Activated naive CD4-positive, alpha-beta T cell treated with anti-CD3 and anti-CD28 coated beads for 36 hours (primary cell): Measurements from ENCODE around the gene TCFL5. TPM values are rescaled to one million over a fixed set of nuclear protein-coding genes. Genes with fewer than 3 reads are reported as not detected.
A peak's percentile ranks its signal among the peaks of the same experiment; 100 is the strongest.

Experiments
- CTCF ChIA-PET: fragments of 350-600 bp; sonication (Branson Sonifier 250); formaldehyde crosslinking; loops from one replicate; lab custom pipeline; 2021; ENCODE audit warnings: antibody characterized with exemption; lab: Charles Lee
- DNase-seq: peaks from one replicate; pipeline ENCODE4 v3.0.0-alpha.2; 2020
- H3K27ac Mint-ChIP-seq: one replicate; pipeline ENCODE4 v1.8.0; 2021; ENCODE audit warnings: mild to moderate bottlenecking, mixed read lengths
- H3K27me3 Mint-ChIP-seq: one replicate; pipeline ENCODE4 v1.8.0; 2021; ENCODE audit warnings: low read depth, mixed read lengths
- H3K36me3 Mint-ChIP-seq: one replicate; pipeline ENCODE4 v1.8.0; 2021; ENCODE audit warnings: low read depth, mixed read lengths
- H3K4me1 Mint-ChIP-seq: one replicate; pipeline ENCODE4 v1.8.0; 2021; ENCODE audit warnings: low read depth, mixed read lengths
- H3K4me3 Mint-ChIP-seq: one replicate; pipeline ENCODE4 v1.8.0; 2021; ENCODE audit warnings: mild to moderate bottlenecking, moderate library complexity, mixed read lengths
- H3K9me3 Mint-ChIP-seq: one replicate; pipeline ENCODE4 v1.8.0; 2021; ENCODE audit warnings: mixed read lengths
- intact Hi-C: fragments of 100-400 bp; cut with micrococcal nuclease; formaldehyde crosslinking; loops from one replicate; pipeline ENCODE4 v1.15.1; 2023
- total RNA-seq, 2 experiments: library from RNA; stranded (reverse); gene quantifications; one replicate each; pipeline ENCODE4 v1.2.3, GENCODE V29; 2021

TCFL5 gene
- total RNA-seq, 2 experiments from 2014 or later, result 5.4 to 5.5 TPM

DNA sequence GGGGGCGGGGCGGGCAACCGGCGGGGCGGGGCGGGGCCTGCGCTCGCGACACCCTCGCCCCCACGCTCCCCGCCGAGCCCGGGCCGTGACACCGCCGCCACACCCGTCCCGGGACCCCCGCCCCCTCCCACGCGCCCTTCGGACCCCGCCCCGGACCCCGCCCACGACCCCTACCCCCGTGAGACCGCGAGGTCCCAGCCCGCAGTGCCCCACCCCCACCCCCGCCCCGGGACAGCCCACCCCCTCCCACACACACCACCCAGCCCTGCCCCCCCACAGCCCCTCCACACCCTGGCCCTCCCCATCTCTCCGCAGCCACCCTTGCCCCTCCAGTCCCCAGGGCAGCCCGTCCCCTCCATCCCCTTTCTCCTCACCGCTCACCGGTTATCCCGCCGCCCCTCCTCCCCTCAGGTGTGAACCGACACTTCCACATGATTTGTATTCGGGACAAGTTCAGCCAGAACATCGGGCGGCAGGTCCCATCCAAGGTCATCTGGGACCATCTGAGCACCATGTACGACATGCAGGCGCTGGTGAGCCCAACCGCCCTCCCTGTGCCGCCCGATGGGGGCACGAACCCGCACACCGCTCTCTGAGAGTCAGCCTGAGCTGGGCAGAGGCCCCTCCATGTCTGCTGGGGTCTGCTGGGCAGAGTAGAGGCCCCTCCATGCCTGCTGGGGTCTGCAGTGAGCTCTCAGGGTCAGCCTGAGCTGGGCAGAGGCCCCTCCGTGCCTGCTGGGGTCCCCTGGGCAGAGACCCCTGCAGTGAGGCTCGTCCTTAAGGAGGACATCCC is 64.7 kb downstream of the TCFL5 start:
- Mint-ChIP-seq H3K27ac (peak overlapping the region; percentile 70), H3K36me3 (peaks cover 12% of the 10 kb centered on the region), H3K4me3 (peak overlapping the region; percentile 80), H3K4me1 (peaks cover 18% of the 10 kb centered on the region), H3K9me3 (no peaks in the 10 kb centered on the region), H3K27me3 (no peaks in the 10 kb centered on the region)
- intact Hi-C loops, result loop anchor here (1.0 kb wide), 1 partner anchor 7 kb away; the partner anchor contains the start of gene OGFR
- CTCF ChIA-PET, result interaction anchor here (5.0 kb wide), 1 partner anchor 11 kb away, joined by 25 read pairs; no protein-coding TSS in a partner anchor
- DNase-seq, result no peak

DNA sequence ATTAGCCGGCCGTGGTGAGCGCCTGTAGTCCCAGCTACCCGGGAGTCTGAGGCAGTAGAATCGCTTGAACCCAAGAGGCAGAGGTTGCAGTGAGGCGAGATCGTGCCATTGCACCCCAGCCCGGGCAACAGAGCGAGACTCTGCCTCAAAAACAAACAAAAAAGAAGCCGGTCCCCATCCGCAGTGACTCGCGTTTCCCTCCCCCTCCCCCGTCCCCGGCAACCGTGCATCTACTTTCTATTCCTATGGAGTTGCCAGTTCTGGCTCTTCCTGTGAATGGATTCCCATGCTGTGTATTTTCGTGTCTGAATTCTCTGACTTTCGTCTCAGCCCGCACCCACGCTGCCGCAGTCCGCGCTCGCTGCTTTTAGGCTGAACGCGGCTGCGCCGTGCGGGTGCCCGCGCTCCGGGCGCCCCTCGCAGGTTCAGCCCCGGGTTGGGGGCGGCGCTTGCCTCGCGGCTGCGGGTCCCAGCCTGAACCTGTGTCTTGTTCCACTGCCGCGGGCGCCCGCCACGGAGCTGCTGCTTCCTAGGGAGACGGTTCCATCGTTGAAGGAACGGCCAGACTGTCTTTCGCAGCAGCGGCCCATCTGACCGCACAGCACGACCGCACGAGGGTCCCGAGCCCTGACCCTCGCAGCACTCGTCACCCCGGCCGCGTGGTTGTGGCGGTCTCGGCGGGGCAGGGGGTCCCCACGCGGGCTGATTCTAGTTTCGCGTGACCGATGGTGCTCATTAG is 66.4 kb downstream of the TCFL5 start:
- peaks cover 12% of the 10 kb centered on the region for H3K36me3 Mint-ChIP-seq
- intact Hi-C loops, result loop anchor here (1.0 to 2.0 kb wide), 3 partner anchors 14 to 557 kb away; partner anchors contain the start of genes CABLES2 and OSBPL2
- H3K4me1 Mint-ChIP-seq, result peaks cover 25% of the 10 kb centered on the region

DNA sequence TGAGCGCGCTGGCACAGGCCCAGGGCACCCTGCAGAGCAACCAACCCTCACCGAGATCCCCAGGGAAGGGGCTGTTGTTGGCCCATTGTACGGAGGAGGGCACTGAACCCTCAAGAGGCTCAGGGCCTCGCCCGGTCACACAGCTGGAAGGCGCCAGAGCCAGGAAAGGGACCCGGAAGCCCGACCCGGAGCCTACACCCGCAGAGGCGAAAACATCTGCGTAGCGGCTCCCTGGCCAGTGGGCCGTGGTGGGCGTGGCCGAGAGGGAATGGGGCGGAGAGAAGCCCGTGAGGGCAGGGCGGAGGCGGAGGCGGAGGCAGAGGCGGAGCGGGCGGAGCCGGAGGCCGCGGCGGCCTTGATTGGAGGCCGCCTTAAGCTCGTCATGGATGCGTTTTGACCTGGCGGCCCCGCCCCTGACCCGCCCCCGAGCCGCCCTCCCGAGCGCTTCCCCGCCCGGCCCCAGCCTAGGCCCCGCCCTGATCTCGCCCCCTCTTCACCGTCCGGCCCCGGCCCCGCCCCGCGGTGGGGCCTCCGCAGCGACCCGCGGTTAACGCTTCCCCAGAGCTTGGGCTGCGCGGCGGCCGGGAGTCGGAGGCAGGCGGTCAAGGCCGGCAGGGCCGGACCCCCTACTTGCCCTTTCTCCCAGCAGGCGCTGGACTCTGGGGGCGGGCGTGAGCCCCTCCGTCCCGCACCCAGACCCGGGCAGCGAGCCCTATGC is 67.5 kb downstream of the TCFL5 start:
- CTCF ChIA-PET, result interaction anchor here (0.8 to 5.0 kb wide), 6 partner anchors 9 to 153 kb away, joined by 3 to 25 read pairs (median 3); no protein-coding TSS in a partner anchor

More for the DNA sequence above, 66.4 kb downstream of the TCFL5 start:
- Mint-ChIP-seq H3K4me3 (peak overlapping the region; percentile 81), H3K9me3 (no peaks in the 10 kb centered on the region), H3K27ac (peak overlapping the region; percentile 89), H3K27me3 (no peaks in the 10 kb centered on the region)
- peak; percentile 61 for DNase-seq
- CTCF ChIA-PET, result interaction anchor here (0.8 to 5.0 kb wide), 3 partner anchors 13 to 154 kb away, joined by 3 to 25 read pairs (median 3); no protein-coding TSS in a partner anchor

DNA sequence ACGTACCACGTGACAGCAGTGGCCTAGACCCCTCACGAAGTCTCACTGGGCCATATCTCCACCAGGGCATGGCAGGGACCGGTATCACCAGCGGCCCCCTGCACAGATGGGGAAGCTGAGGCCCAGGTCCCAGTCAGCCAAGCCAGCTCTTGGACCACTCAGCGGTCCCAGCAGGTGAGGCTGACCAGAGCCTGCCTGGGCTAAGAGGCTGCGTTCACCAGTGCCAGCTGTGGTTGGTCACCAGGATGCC is 67.9 kb downstream of the TCFL5 start:
- peaks cover 5% of the 10 kb centered on the region for H3K36me3 Mint-ChIP-seq
- peak overlapping the region; percentile 81 for H3K4me3 Mint-ChIP-seq
- peaks cover 25% of the 10 kb centered on the region for H3K4me1 Mint-ChIP-seq
- peak overlapping the region; percentile 72 for H3K27ac Mint-ChIP-seq
- no peaks in the 10 kb centered on the region for H3K9me3 Mint-ChIP-seq
- no peak for DNase-seq
- CTCF ChIA-PET, result interaction anchor here (1.0 to 5.0 kb wide), 4 partner anchors 9 to 107 kb away, joined by 3 to 25 read pairs (median 3); no protein-coding TSS in a partner anchor
- no peaks in the 10 kb centered on the region for H3K27me3 Mint-ChIP-seq
- intact Hi-C loops, result loop anchor here (1.0 to 5.0 kb wide), 9 partner anchors 15 to 491 kb away; partner anchors contain the start of genes ADRM1, CABLES2, SLCO4A1 and TCFL5

More for the DNA sequence above, 67.5 kb downstream of the TCFL5 start:
- intact Hi-C loops, result loop anchor here (1.0 to 5.0 kb wide), 9 partner anchors 15 to 492 kb away; partner anchors contain the start of genes ADRM1, CABLES2, SLCO4A1 and TCFL5
- Mint-ChIP-seq H3K27ac (peak overlapping the region; percentile 84), H3K4me1 (peaks cover 25% of the 10 kb centered on the region), H3K27me3 (no peaks in the 10 kb centered on the region), H3K4me3 (peak overlapping the region; percentile 81), H3K36me3 (peaks cover 7% of the 10 kb centered on the region), H3K9me3 (no peaks in the 10 kb centered on the region)
- peak; percentile 97 for DNase-seq

DNA sequence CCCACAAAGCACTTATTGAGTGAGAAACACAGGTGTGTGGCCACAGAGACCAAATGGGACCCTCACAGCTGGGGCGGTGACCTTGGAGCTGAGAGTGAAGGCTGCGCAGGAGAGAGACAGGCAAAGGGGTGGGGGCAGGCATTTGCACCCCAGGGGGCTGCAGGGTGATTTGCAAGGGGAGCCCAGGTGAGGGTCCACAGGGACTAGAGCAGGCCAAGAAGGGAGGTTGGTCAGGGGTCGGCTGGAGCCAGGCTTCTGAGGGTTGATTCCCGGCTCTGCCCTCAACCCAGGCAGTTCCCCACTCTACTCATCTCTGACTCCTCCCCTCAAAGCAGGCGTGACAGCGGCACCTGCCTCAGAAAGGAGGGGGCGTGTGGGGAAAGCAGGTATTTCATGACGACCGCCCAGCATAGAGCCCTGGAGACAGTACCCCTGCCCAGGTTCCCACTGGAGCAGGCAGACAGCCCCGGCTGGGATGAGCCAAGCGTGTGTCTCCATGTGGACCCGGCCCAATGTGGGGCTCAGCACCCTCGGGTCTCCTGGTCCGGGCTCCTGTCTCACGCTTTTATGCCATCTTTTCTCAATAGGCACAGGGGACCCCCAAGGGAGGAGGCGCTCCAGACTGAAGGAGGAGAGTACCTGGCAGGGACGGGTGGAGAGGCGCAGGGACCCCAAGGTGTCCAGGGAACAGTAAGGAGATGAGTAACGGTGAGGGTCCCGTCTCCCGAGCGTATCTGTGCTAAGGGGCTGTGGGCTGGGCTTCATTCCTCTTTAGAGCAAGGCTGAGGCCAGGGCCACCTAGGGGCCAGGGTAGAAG is 68.5 kb downstream of the TCFL5 start:
- intact Hi-C loops, result loop anchor here (5.0 kb wide), 1 partner anchor 71 kb away; no protein-coding TSS in a partner anchor
- Mint-ChIP-seq H3K27ac (peak overlapping the region; percentile 56), H3K9me3 (no peaks in the 10 kb centered on the region), H3K4me3 (peak overlapping the region; percentile 51), H3K4me1 (peaks cover 25% of the 10 kb centered on the region), H3K36me3 (no peaks in the 10 kb centered on the region), H3K27me3 (no peaks in the 10 kb centered on the region)
- no peak for DNase-seq
- CTCF ChIA-PET, result interaction anchor here (0.9 to 5.0 kb wide), 10 partner anchors 12 to 383 kb away, joined by 3 to 25 read pairs (median 4); no protein-coding TSS in a partner anchor

DNA sequence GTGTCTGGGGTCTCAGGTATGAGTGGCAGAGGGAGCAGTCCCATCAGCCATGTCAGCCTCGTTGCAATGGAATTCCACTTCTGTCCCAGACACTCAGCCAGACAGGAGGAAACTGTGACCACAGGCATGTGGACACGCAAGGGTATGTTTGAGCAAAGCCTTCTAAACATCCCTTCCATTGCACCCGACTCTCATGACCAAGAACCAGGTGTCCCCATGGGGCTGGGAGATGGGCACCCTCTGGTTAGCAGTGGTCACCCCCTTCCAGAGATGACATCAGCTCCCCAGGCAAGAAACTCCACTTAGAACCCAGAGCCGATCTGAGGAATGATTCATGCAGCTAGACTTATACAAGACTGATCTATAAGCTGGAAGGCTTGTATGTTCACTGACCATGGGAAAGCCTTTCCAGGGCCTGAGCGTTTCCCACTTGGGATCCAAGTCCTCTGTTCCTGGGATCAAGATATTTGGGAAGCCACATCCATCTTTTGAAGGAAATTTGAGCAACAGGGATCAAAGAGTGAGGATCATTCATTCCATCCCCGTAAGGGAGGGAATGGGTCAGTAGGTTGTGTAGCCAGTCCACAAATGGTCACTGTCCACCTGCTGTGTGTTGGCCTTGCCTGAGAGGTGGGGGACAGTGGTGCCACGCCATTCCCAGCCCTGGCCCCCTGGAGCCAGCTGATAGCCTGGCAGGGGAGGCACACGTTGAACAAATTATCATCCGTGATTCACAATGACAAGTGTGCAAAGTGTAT is 69.3 kb downstream of the TCFL5 start:
- CTCF ChIA-PET, result interaction anchor here (0.6 to 5.0 kb wide), 21 partner anchors 11 to 382 kb away, joined by 3 to 25 read pairs (median 4); no protein-coding TSS in a partner anchor
- H3K4me1 Mint-ChIP-seq, result peaks cover 22% of the 10 kb centered on the region
- DNase-seq, result no peak
- H3K36me3 Mint-ChIP-seq, result no peaks in the 10 kb centered on the region
- H3K27ac Mint-ChIP-seq, result no peak overlapping the region
- no peak overlapping the region for H3K4me3 Mint-ChIP-seq
- intact Hi-C loops, result loop anchor here (5.0 kb wide), 1 partner anchor 70 kb away; no protein-coding TSS in a partner anchor
- no peaks in the 10 kb centered on the region for H3K27me3 Mint-ChIP-seq
- H3K9me3 Mint-ChIP-seq, result no peaks in the 10 kb centered on the region

DNA sequence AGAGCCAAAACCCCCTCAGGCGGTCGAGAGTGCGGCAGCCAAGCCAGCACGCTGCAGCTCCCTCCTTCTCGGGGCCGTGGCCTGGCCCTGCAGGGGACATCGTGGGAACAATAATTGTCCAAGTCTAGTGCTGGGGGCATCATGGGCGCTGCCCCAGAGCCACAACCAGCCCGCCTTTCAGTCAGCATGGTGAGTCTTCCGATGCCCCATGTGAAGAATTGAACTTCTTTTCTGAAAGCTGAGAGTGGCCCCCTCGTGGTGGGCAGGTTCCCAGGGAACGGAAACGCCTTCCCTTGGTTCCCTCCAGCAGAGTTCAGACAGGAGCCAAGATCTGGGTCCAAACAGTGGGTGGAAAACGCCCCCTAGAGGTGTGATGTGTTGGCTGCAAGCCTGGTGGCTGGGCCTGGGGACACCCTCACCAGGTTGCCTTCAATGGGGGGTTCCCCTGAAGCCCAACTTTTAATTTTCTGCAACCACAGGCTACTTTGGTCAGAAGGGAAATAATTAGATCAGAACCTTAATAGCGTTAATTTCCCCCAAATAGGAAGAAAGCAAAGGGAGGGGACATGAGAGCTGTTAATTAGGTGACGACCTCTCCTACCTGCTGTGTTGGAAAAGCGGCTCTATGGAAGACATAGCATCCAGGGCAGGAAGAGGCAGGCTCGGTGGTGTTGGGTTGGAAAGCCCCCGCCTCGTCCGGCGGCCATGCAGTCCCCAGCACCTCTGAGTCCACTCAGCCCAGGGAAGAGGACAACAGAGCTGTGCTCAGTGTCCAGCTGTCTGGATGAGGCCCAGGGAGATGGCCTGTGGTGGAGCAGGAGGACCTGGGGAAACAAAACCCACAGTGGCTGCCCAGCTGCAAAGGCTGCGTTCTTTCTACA is 70.1 kb downstream of the TCFL5 start:
- Mint-ChIP-seq H3K9me3 (no peaks in the 10 kb centered on the region), H3K36me3 (no peaks in the 10 kb centered on the region), H3K27ac (no peak overlapping the region), H3K4me3 (no peak overlapping the region), H3K27me3 (no peaks in the 10 kb centered on the region), H3K4me1 (peaks cover 17% of the 10 kb centered on the region)
- intact Hi-C loops, result loop anchor here (1.0 to 5.0 kb wide), 6 partner anchors 69 to 291 kb away; no protein-coding TSS in a partner anchor
- CTCF ChIA-PET, result interaction anchor here (0.6 to 3.3 kb wide), 26 partner anchors 10 to 382 kb away, joined by 3 to 14 read pairs (median 4); no protein-coding TSS in a partner anchor
- peak; percentile 88 for DNase-seq

Other genes starting within 250 kb of the TCFL5 start
- 10 to 100 TPM; 22.4 to 22.6 TPM for gene SLCO4A1, start 219.3 kb downstream of the TCFL5 start, total RNA-seq
- not detected for gene NTSR1, start 153.0 kb downstream of the TCFL5 start, total RNA-seq
- 1 to 10 TPM; 7.3 to 8.0 TPM for gene MRGBP, start 65.3 kb downstream of the TCFL5 start, total RNA-seq
- 10 to 100 TPM; 23.7 to 24.6 TPM for gene OGFR, start 57.0 kb downstream of the TCFL5 start, total RNA-seq
- gene COL9A3, start 44.8 kb downstream of the TCFL5 start, total RNA-seq, result not detected
- gene DIDO1, start 64.7 kb upstream of the TCFL5 start, total RNA-seq, result 10 to 100 TPM; 49.5 to 50.3 TPM
- gene GID8, start 76.3 kb upstream of the TCFL5 start, total RNA-seq, result 10 to 100 TPM; 32.7 to 34.0 TPM
- 10 to 100 TPM; 17.4 to 20.6 TPM for gene SLC17A9, start 90.9 kb upstream of the TCFL5 start, total RNA-seq
- not detected for gene BHLHE23, start 145.1 kb upstream of the TCFL5 start, total RNA-seq